Psoas muscle (tissue), 8 donors: ENCODE measurements around the gene INAFM2. TPM values are rescaled to one million over a fixed set of nuclear protein-coding genes. Genes with fewer than 3 reads are reported as not detected.

Source experiments
- ATAC-seq, 4 donors: fragments of 200-7000 bp; cut with Tn5 transposase; one replicate each; pipeline ENCODE4 v1.9.1; 2020; ENCODE audit warnings: moderate library complexity in 3 of 4, mild to moderate bottlenecking in 2 of 4
- DNase-seq, 2 donors: peaks; one replicate each; pipeline ENCODE4 v3.0.0-alpha.2; 2020
- H3K27ac ChIP-seq: fragments of 200-600 bp; one replicate; pipeline ENCODE4 v1.8.0; 2022
- H3K27me3 ChIP-seq, 3 donors: fragments of 200-600 bp in 1 of 3; one replicate each; pipeline versions ENCODE4 v1.6.1 to v1.8.0; 2013 to 2022; ENCODE audit warnings: low read length in 2 of 3, mild to moderate bottlenecking in 2 of 3, moderate library complexity in 1 of 3; ENCODE audit not compliant: insufficient read depth in 3 of 3
- H3K36me3 ChIP-seq, 2 donors: fragments of 200-600 bp in 1 of 2; one replicate each; pipeline versions ENCODE4 v1.6.1 to v1.8.0; 2013 to 2022; ENCODE audit warnings: low read depth in 1 of 2, mild to moderate bottlenecking in 1 of 2, moderate library complexity in 1 of 2; ENCODE audit not compliant: insufficient read depth in 1 of 2
- H3K4me1 ChIP-seq: fragments of 200-600 bp; one replicate; pipeline ENCODE4 v1.8.0; 2022
- H3K4me3 ChIP-seq: fragments of 200-600 bp; one replicate; pipeline ENCODE4 v1.8.0; 2022; ENCODE audit warnings: mild to moderate bottlenecking
- H3K9me3 ChIP-seq: fragments of 200-600 bp; one replicate; pipeline ENCODE4 v1.8.0; 2022
- CTCF ChIP-seq: fragments of 200-600 bp; IDR thresholded peaks from one replicate; pipeline ENCODE4 v1.8.0; 2022; ENCODE audit warnings: antibody characterized with exemption
- WGBS, 3 donors: extraction: QIAGEN DNeasy Blood & Tissue Kit; methylation state at CpG; one replicate each; pipeline versions ENCODE4 v1.1.6 to v1.1.7; 2013; 5-methylcytosine and 5-hydroxymethylcytosine counted together
- intact Hi-C, 2 donors: fragments of 100-400 bp; cut with DNase I; formaldehyde crosslinking; loops; one replicate each; pipeline versions ENCODE4 v1.11.0 to v1.14.2; 2022
- polyA plus RNA-seq, 3 donors: library from polyadenylated mRNA; stranded (reverse); fragments of 200-250 nt; gene quantifications; one replicate each; pipeline ENCODE4 v1.2.3, GENCODE V29; 2013
- total RNA-seq, 4 donors: library from RNA; stranded (reverse); fragmentation: NEBNext Ultra II Directional in 2 of 4; extraction: Animal tissue kit (Norgen Biotek cat#: 25700) in 2 of 4; gene quantifications; one replicate each; pipeline versions ENCODE4 v1.2.1 to v1.2.4, GENCODE V29; 2021 to 2023
- donor health status: healthy with polysubstance abuse.
- donor health status: DM: no; HTN: no; CAD: no; lungs with moderate emphysema.
- donor health status: Bipolar disorder and iron deficiency.
- donor health status: healthy.
- donor health status: DM: yes; HTN: yes; CAD: no.
- donor health status: DM: no; HTN: no; CAD: no.
- donor health status: DM: no; HTN: no; CAD: no.
- donor health status: DM: yes; HTN: yes; CAD: no.

Gene INAFM2
- total and polyA plus RNA-seq, 7 donors = 5.8 to 32.4 (median 22.3) TPM

- Histone ChIP-seq H3K4me3 (no peak overlapping the region), H3K27ac (no peak overlapping the region), H3K9me3 (no peaks in the 10 kb centered on the region), H3K36me3 (no peaks in the 10 kb centered on the region), H3K27me3 (no peaks in the 10 kb centered on the region), H3K4me1 (no peaks in the 10 kb centered on the region)
- no peak for ATAC-seq
- no peak for TF ChIP-seq CTCF
- WGBS, 3 donors = 88 to 92% (median 91%) methylated on average over 4 of the region's 4 CpGs
- no peak for DNase-seq
- intact Hi-C loops = no loop called here
These were observed 18.2 kb upstream of the INAFM2 start for GRCh38 chr15:40305281-40305680.

GRCh38 chr15:40306371-40306770 lies 17.1 kb upstream of the INAFM2 start:
- no peaks in the 10 kb centered on the region for H3K36me3 ChIP-seq
- 90 to 94% (median 91%) methylated on average over 5 of the region's 5 CpGs for WGBS, 3 donors
- H3K9me3 ChIP-seq = no peaks in the 10 kb centered on the region
- H3K4me3 ChIP-seq = peak overlapping the region; percentile 43
- no peaks in the 10 kb centered on the region for H3K4me1 ChIP-seq
- ATAC-seq = no peak
- DNase-seq = no peak
- TF ChIP-seq CTCF = no peak
- no peaks in the 10 kb centered on the region for H3K27me3 ChIP-seq
- no peak overlapping the region for H3K27ac ChIP-seq
- intact Hi-C loops = no loop called here

GRCh38 chr15:40306908-40307307 lies 16.6 kb upstream of the INAFM2 start:
- WGBS, 3 donors = 68 to 82% (median 82%) methylated on average over 7 of the region's 7 CpGs
- H3K4me1 ChIP-seq = no peaks in the 10 kb centered on the region
- no peaks in the 10 kb centered on the region for H3K36me3 ChIP-seq
- H3K27me3 ChIP-seq = no peaks in the 10 kb centered on the region
- H3K9me3 ChIP-seq = no peaks in the 10 kb centered on the region
- intact Hi-C loops = no loop called here
- no peak for DNase-seq
- H3K27ac ChIP-seq = no peak overlapping the region
- ATAC-seq = no peak
- no peak for TF ChIP-seq CTCF
- H3K4me3 ChIP-seq = peak overlapping the region; percentile 43

- H3K36me3 ChIP-seq = no peaks in the 10 kb centered on the region
- 47 to 54% (median 52%) methylated on average over 12 to 15 of the region's 15 CpGs for WGBS, 3 donors
- peak in 1 of 2 donors; percentile 69 for DNase-seq
- H3K4me3 ChIP-seq = peak within 1 kb of the TSS; percentile 43
- no peaks in the 10 kb centered on the region for H3K27me3 ChIP-seq
- intact Hi-C loops = no loop called here
- no peak within 1 kb of the TSS for H3K27ac ChIP-seq
- H3K9me3 ChIP-seq = no peaks in the 10 kb centered on the region
- no peak for TF ChIP-seq CTCF
- peak; percentile 17 to 57 (median 38) for ATAC-seq
- no peaks in the 10 kb centered on the region for H3K4me1 ChIP-seq
These were observed 15.9 kb upstream of the INAFM2 start, which contains the start of gene PLCB2 for GRCh38 chr15:40307421-40308211. Gene PLCB2, minus strand, starts transcription at chr15:40307935. Its CDS starts 263 bp downstream, at chr15:40307672.
